HEK293 (cell line): Measurements from ENCODE around the gene EXOC7.
A peak's percentile ranks its signal among the peaks of the same experiment; 100 is the strongest.

ENCODE experiments used
- CTCF ChIP-seq: fragments of 450-650 bp; formaldehyde crosslinking; IDR thresholded peaks from 2 replicates; pipeline ENCODE4 v1.5.1; 2016; ENCODE audit warnings: missing biosample characterization, missing genetic modification characterization
- HOXD13 ChIP-seq: sonication (generic); formaldehyde crosslinking; IDR thresholded peaks from 2 replicates; pipeline ENCODE4 v1.8.0; 2022; ENCODE audit warnings: missing genetic modification reagents, borderline replicate concordance
- REST ChIP-seq: fragments of 450-650 bp; formaldehyde crosslinking; IDR thresholded peaks from 2 replicates; pipeline ENCODE4 v1.5.1; 2016; ENCODE audit warnings: missing biosample characterization, missing genetic modification characterization
- ZBTB8A ChIP-seq: fragments of 450-650 bp; formaldehyde crosslinking; IDR thresholded peaks from 2 replicates; pipeline ENCODE4 v1.5.1; 2016; ENCODE audit warnings: missing biosample characterization, missing genetic modification characterization
- ZNF76 ChIP-seq: fragments of 450-650 bp; formaldehyde crosslinking; IDR thresholded peaks from 2 replicates; pipeline ENCODE4; 2016; ENCODE audit warnings: low read depth, missing biosample characterization, missing genetic modification characterization, borderline replicate concordance
- ZNF776 ChIP-seq: fragments of 450-650 bp; formaldehyde crosslinking; IDR thresholded peaks from 2 replicates; pipeline ENCODE4 v1.5.0; 2017; ENCODE audit warnings: missing biosample characterization, missing genetic modification characterization, borderline replicate concordance

GRCh38 chr17:76088041-76088867, 15.3 kb downstream of the EXOC7 start:
- TF ChIP-seq REST = no peak
- no peak for TF ChIP-seq ZNF76 (tag by site-specific recombination)
- no peak for TF ChIP-seq HOXD13 (CRISPR knock-in tag)
- TF ChIP-seq ZBTB8A = no peak
- 0 out of 2 replicates have a peak, but pooled peaks have one; percentile 14 for TF ChIP-seq CTCF
- no peak for TF ChIP-seq ZNF776
